ENCODE measurements around the gene ARFGEF3. TPM values are rescaled to one million over a fixed set of nuclear protein-coding genes. Genes with fewer than 3 reads are reported as not detected.
"Not testable (repeated sequence)": the region's sequence is repeated elsewhere in the genome, so short reads cannot be mapped to it uniquely, and the experiment has no call there.

ARFGEF3 gene
- total RNA-seq, 1 experiment from 2014 or later, result 5.2 TPM

DNA sequence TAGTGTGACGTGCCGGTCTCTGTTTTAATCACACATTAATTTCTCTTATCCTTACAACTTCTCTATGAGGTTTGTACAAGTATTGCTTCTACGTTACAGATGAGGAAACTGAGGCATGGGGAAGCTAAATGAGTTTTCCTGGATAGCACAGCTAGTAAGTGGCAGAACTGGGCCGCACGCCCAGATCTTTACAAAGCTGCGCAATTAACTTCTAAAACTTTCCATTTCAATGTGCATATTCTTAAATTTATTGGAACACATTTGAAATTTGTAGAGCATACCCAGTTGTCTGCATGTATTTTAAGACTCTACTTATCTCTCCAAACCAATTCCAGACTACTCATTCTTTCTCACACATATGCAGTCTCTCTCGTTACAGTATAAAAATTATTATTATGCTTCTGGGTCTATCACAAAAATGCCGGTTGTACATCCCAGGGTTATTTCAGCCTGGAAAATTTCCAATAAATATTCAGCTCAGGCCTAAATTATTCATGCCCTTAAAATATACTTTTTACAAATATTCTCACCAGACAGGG lies 44.3 kb upstream of the ARFGEF3 start:
- peaks cover 5% of the 10 kb centered on the region for H3K36me3 Mint-ChIP-seq (ENCODE audit: insufficient read depth, unreplicated experiment)
- CTCF ChIA-PET, result interaction anchor here (1.5 to 3.0 kb wide), 3 partner anchors 110 to 287 kb away, joined by 5 to 22 read pairs (median 11); partner anchors contain the start of gene HEBP2
- H3K27me3 Mint-ChIP-seq (ENCODE audit: insufficient read depth, unreplicated experiment), result no peaks in the 10 kb centered on the region
- no peak overlapping the region for H3K4me3 Mint-ChIP-seq (ENCODE audit: unreplicated experiment)
- H3K4me3 ChIP-seq (ENCODE audit: low read depth, low read length), result no peak overlapping the region
- no peak overlapping the region for H3K27ac Mint-ChIP-seq (ENCODE audit: unreplicated experiment)
- no peak for DNase-seq
- POLR2A ChIA-PET, result no interaction called here
- H3K36me3 ChIP-seq (ENCODE audit: control insufficient read depth, insufficient read depth, low read length), result no peaks in the 10 kb centered on the region
- peaks cover 15% of the 10 kb centered on the region for H3K9me3 Mint-ChIP-seq (ENCODE audit: unreplicated experiment)
- H3K9me3 ChIP-seq, result no peaks in the 10 kb centered on the region
- H3K4me1 Mint-ChIP-seq (ENCODE audit: low read depth, unreplicated experiment), result peaks cover 7% of the 10 kb centered on the region
- TF ChIP-seq, protein P1, sequence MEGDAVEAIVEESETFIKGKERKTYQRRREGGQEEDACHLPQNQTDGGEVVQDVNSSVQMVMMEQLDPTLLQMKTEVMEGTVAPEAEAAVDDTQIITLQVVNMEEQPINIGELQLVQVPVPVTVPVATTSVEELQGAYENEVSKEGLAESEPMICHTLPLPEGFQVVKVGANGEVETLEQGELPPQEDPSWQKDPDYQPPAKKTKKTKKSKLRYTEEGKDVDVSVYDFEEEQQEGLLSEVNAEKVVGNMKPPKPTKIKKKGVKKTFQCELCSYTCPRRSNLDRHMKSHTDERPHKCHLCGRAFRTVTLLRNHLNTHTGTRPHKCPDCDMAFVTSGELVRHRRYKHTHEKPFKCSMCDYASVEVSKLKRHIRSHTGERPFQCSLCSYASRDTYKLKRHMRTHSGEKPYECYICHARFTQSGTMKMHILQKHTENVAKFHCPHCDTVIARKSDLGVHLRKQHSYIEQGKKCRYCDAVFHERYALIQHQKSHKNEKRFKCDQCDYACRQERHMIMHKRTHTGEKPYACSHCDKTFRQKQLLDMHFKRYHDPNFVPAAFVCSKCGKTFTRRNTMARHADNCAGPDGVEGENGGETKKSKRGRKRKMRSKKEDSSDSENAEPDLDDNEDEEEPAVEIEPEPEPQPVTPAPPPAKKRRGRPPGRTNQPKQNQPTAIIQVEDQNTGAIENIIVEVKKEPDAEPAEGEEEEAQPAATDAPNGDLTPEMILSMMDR (IDR thresholded peaks at IDR 0.05; ENCODE audit: insufficient read depth in 1 of 2, low read depth in 1 of 2, low read length in 1 of 2, severe bottlenecking in 1 of 2, unreplicated experiment in 1 of 2), result no peak
- no TSS peak for BruUV-seq (replicated peaks)
- intact Hi-C loops (cut with micrococcal nuclease; ENCODE audit: unreplicated experiment), result loop anchor here (2.0 to 5.0 kb wide), 3 partner anchors 115 to 650 kb away; no protein-coding TSS in a partner anchor
- H3K4me1 ChIP-seq, result peaks cover 13% of the 10 kb centered on the region; the same call in 1 of the 2 replicates
- no peaks in the 10 kb centered on the region for H3K27me3 ChIP-seq (replicated peaks; ENCODE audit: control insufficient read depth, insufficient read depth, low read length)

- H3K27ac Mint-ChIP-seq (ENCODE audit: unreplicated experiment); H3K27me3 ChIP-seq (replicated peaks; ENCODE audit: control insufficient read depth, insufficient read depth, low read length): not testable (repeated sequence)
Observed at GRCh38 chr6:138119229-138119628, 42.5 kb upstream of the ARFGEF3 start.

GRCh38 chr6:138119976-138120375 lies 41.8 kb upstream of the ARFGEF3 start:
- peaks cover 5% of the 10 kb centered on the region for H3K36me3 Mint-ChIP-seq (ENCODE audit: insufficient read depth, unreplicated experiment)
- ChIA-PET CTCF (no interaction called here), POLR2A (no interaction called here)
- Histone ChIP-seq H3K36me3 (ENCODE audit: control insufficient read depth, insufficient read depth, low read length) (no peaks in the 10 kb centered on the region), H3K9me3 (0 out of 2 replicates have a peak, but pooled peaks cover 5% of the 10 kb centered on the region), H3K4me1 (peaks cover 13% of the 10 kb centered on the region; the same call in 1 of the 2 replicates), H3K4me3 (ENCODE audit: low read depth, low read length) (no peak overlapping the region), H3K27me3 (replicated peaks; ENCODE audit: control insufficient read depth, insufficient read depth, low read length) (no peaks in the 10 kb centered on the region)
- TF ChIP-seq, protein P1 (IDR thresholded peaks at IDR 0.05; ENCODE audit: insufficient read depth in 1 of 2, low read depth in 1 of 2, low read length in 1 of 2, severe bottlenecking in 1 of 2, unreplicated experiment in 1 of 2), result no peak
- no peak overlapping the region for H3K4me3 Mint-ChIP-seq (ENCODE audit: unreplicated experiment)
- H3K27ac Mint-ChIP-seq (ENCODE audit: unreplicated experiment), result no peak overlapping the region
- no peak for DNase-seq
- intact Hi-C loops (cut with micrococcal nuclease; ENCODE audit: unreplicated experiment), result loop anchor here (5.0 kb wide), 2 partner anchors 112 to 647 kb away; no protein-coding TSS in a partner anchor
- no peaks in the 10 kb centered on the region for H3K27me3 Mint-ChIP-seq (ENCODE audit: insufficient read depth, unreplicated experiment)
- peaks cover 7% of the 10 kb centered on the region for H3K4me1 Mint-ChIP-seq (ENCODE audit: low read depth, unreplicated experiment)
- no TSS peak for BruUV-seq (replicated peaks)
- H3K9me3 Mint-ChIP-seq (ENCODE audit: unreplicated experiment), result peaks cover 29% of the 10 kb centered on the region

More at GRCh38 chr6:138119229-138119628, 42.5 kb upstream of the ARFGEF3 start:
- POLR2A ChIA-PET; H3K4me1 Mint-ChIP-seq (ENCODE audit: low read depth, unreplicated experiment); H3K4me3 Mint-ChIP-seq (ENCODE audit: unreplicated experiment); BruUV-seq (replicated peaks); H3K4me3 ChIP-seq (ENCODE audit: low read depth, low read length); CTCF ChIA-PET; DNase-seq; H3K9me3 ChIP-seq; H3K36me3 Mint-ChIP-seq (ENCODE audit: insufficient read depth, unreplicated experiment); H3K36me3 ChIP-seq (ENCODE audit: control insufficient read depth, insufficient read depth, low read length); H3K27me3 Mint-ChIP-seq (ENCODE audit: insufficient read depth, unreplicated experiment): not testable (repeated sequence)
- H3K4me1 ChIP-seq, result peaks cover 13% of the 10 kb centered on the region; the same call in 1 of the 2 replicates
- intact Hi-C loops (cut with micrococcal nuclease; ENCODE audit: unreplicated experiment), result loop anchor here (5.0 kb wide), 2 partner anchors 113 to 648 kb away; no protein-coding TSS in a partner anchor
- H3K9me3 Mint-ChIP-seq (ENCODE audit: unreplicated experiment), result peaks cover 22% of the 10 kb centered on the region
